Loucy (cell line): ENCODE results near the gene FOXO3.

Source experiments
- H2AFZ ChIP-seq: fragments of 200-600 bp; sonication (generic); 2 replicates; pipeline ENCODE4 v1.6.0; 2016; ENCODE audit warnings: antibody characterized with exemption, mild to moderate bottlenecking, low read length, moderate library complexity
- H3F3A ChIP-seq: fragments of 200-600 bp; 2 replicates; pipeline ENCODE4 v1.6.0; 2016; ENCODE audit warnings: antibody characterized with exemption, low read depth, mild to moderate bottlenecking
- H3K27me3 ChIP-seq: fragments of 200-600 bp; sonication (generic); 2 replicates; pipeline ENCODE4 v1.6.1; 2014; ENCODE audit warnings: low read length, mild to moderate bottlenecking; ENCODE audit not compliant: insufficient read depth, poor library complexity, severe bottlenecking
- H3K36me3 ChIP-seq: fragments of 200-600 bp; sonication (generic); 2 replicates; pipeline ENCODE4 v1.6.1; 2016; ENCODE audit warnings: low read length; ENCODE audit not compliant: insufficient read depth
- H3K4me1 ChIP-seq: fragments of 200-600 bp; sonication (generic); 2 replicates; pipeline ENCODE4 v1.5.1; 2014; ENCODE audit warnings: low read length, mild to moderate bottlenecking; ENCODE audit not compliant: insufficient read depth, poor library complexity, severe bottlenecking
- H3K4me2 ChIP-seq: fragments of 200-600 bp; sonication (generic); 2 replicates; pipeline ENCODE4 v1.6.0; 2014; ENCODE audit warnings: antibody characterized with exemption, low read length, low read depth, mild to moderate bottlenecking; ENCODE audit not compliant: poor library complexity, severe bottlenecking
- H3K4me3 ChIP-seq: fragments of 200-600 bp; sonication (generic); 2 replicates; pipeline ENCODE4 v1.5.1; 2014; ENCODE audit warnings: low read length, mild to moderate bottlenecking, mixed read lengths; ENCODE audit not compliant: poor library complexity, severe bottlenecking
- H3K79me2 ChIP-seq: fragments of 200-600 bp; sonication (generic); 2 replicates; pipeline ENCODE4 v1.6.1; 2014; ENCODE audit warnings: low read length; ENCODE audit not compliant: insufficient read depth
- H3K9ac ChIP-seq: fragments of 200-600 bp; sonication (generic); 2 replicates; pipeline ENCODE4 v1.6.0; 2014; ENCODE audit warnings: mild to moderate bottlenecking, low read depth, low read length, moderate library complexity; ENCODE audit not compliant: poor library complexity, severe bottlenecking
- H3K9me2 ChIP-seq: fragments of 200-600 bp; sonication (generic); replicated peaks from 2 replicates; pipeline ENCODE4 v1.6.1; 2016; ENCODE audit warnings: low read depth, low read length, mixed read lengths
- H3K9me3 ChIP-seq: fragments of 200-600 bp; sonication (generic); 2 replicates; pipeline ENCODE4 v1.6.1; 2014; ENCODE audit warnings: mild to moderate bottlenecking, antibody characterized with exemption, low read length, low read depth; ENCODE audit not compliant: insufficient read depth
- H4K20me1 ChIP-seq: fragments of 200-600 bp; sonication (generic); 2 replicates; pipeline ENCODE4 v1.6.0; 2014; ENCODE audit warnings: antibody characterized with exemption, low read length, mild to moderate bottlenecking; ENCODE audit not compliant: insufficient read depth, poor library complexity, severe bottlenecking
- CTCF ChIP-seq: fragments of 200-600 bp; sonication (generic); conservative IDR thresholded peaks from 2 replicates; pipeline ENCODE4 v1.5.1; 2014; ENCODE audit warnings: mild to moderate bottlenecking, antibody characterized with exemption, low read length
- EZH2phosphoT487 ChIP-seq: fragments of 200-600 bp; IDR thresholded peaks from 2 replicates; pipeline ENCODE4 v1.6.1; 2018; ENCODE audit warnings: antibody characterized with exemption, mild to moderate bottlenecking, moderate library complexity, borderline replicate concordance

Gene FOXO3

GRCh38 chr6:108592371-108593337 is 31.9 kb downstream of the FOXO3 start:
- Histone ChIP-seq H3K4me3 (peak overlapping the region; percentile 45), H3K4me2 (peak overlapping the region; percentile 78), H3K36me3 (peaks cover 6% of the 10 kb centered on the region; the same call in 1 of the 2 replicates), H4K20me1 (peaks cover 37% of the 10 kb centered on the region), H3K9me2 (no peaks in the 10 kb centered on the region), H2AFZ (no peak overlapping the region), H3K9ac (peak overlapping the region; percentile 25), H3F3A (peaks cover 4% of the 10 kb centered on the region), H3K9me3 (no peaks in the 10 kb centered on the region), H3K4me1 (peaks cover 84% of the 10 kb centered on the region), H3K27me3 (no peaks in the 10 kb centered on the region), H3K79me2 (peaks cover 91% of the 10 kb centered on the region)
- TF ChIP-seq CTCF (no peak), EZH2phosphoT487 (no peak)

- H3K27me3 ChIP-seq, result no peaks in the 10 kb centered on the region
- H3K4me1 ChIP-seq, result peaks cover 84% of the 10 kb centered on the region
- peaks cover 6% of the 10 kb centered on the region; the same call in 1 of the 2 replicates for H3K36me3 ChIP-seq
- no peaks in the 10 kb centered on the region for H3K9me2 ChIP-seq
- H3K4me2 ChIP-seq, result no peak overlapping the region
- H3K9ac ChIP-seq, result no peak overlapping the region
- peaks cover 42% of the 10 kb centered on the region for H4K20me1 ChIP-seq
- no peak overlapping the region for H3K4me3 ChIP-seq
- H3F3A ChIP-seq, result peaks cover 4% of the 10 kb centered on the region
- TF ChIP-seq EZH2phosphoT487 (no peak), CTCF (no peak)
- H3K9me3 ChIP-seq, result no peaks in the 10 kb centered on the region
- H3K79me2 ChIP-seq, result peaks cover 92% of the 10 kb centered on the region
- H2AFZ ChIP-seq, result no peak overlapping the region
Measured at GRCh38 chr6:108594151-108594550, 33.4 kb downstream of the FOXO3 start.

- Histone ChIP-seq H3K9me2 (no peaks in the 10 kb centered on the region), H3K9me3 (no peaks in the 10 kb centered on the region), H3K36me3 (peaks cover 6% of the 10 kb centered on the region; the same call in 1 of the 2 replicates), H3K4me1 (peaks cover 79% of the 10 kb centered on the region), H3K4me2 (no peak overlapping the region), H3F3A (peaks cover 4% of the 10 kb centered on the region), H3K9ac (no peak overlapping the region), H4K20me1 (peaks cover 41% of the 10 kb centered on the region), H3K27me3 (no peaks in the 10 kb centered on the region), H2AFZ (no peak overlapping the region), H3K79me2 (peaks cover 92% of the 10 kb centered on the region), H3K4me3 (no peak overlapping the region)
- TF ChIP-seq EZH2phosphoT487 (no peak), CTCF (no peak)
Measured at GRCh38 chr6:108594640-108595039, 33.9 kb downstream of the FOXO3 start.
